HEK293 (cell line): ENCODE data around the gene TEPSIN.

Experiments
- CTCF ChIP-seq: fragments of 450-650 bp; formaldehyde crosslinking; IDR thresholded peaks from 2 replicates; pipeline ENCODE4 v1.5.1; 2016; ENCODE audit warnings: missing biosample characterization, missing genetic modification characterization
- ZNF335 ChIP-seq: fragments of 450-650 bp; formaldehyde crosslinking; conservative IDR thresholded peaks from 2 replicates; pipeline ENCODE4 v1.5.1; 2016; ENCODE audit warnings: missing biosample characterization, missing genetic modification characterization
- ZNF362 ChIP-seq: fragments of 450-650 bp; formaldehyde crosslinking; IDR thresholded peaks from 2 replicates; pipeline ENCODE4 v1.5.1; 2016; ENCODE audit warnings: missing biosample characterization, missing genetic modification characterization
- ZNF658 ChIP-seq: fragments of 450-650 bp; formaldehyde crosslinking; IDR thresholded peaks from 2 replicates; pipeline ENCODE4; 2016; ENCODE audit warnings: missing biosample characterization, missing genetic modification characterization
- ZNF692 ChIP-seq: fragments of 450-650 bp; formaldehyde crosslinking; IDR thresholded peaks from 2 replicates; pipeline ENCODE4 v1.5.1; 2016; ENCODE audit warnings: missing biosample characterization, missing genetic modification characterization

GRCh38 chr17:81191116-81191515, 47.7 kb downstream of the TEPSIN start:
- TF ChIP-seq CTCF (tag by site-specific recombination): no peak
- no peak for TF ChIP-seq ZNF362 (tag by site-specific recombination)
- TF ChIP-seq ZNF335 (tag by site-specific recombination): no peak
- no peak for TF ChIP-seq ZNF658 (tag by site-specific recombination)
- TF ChIP-seq ZNF692 (tag by site-specific recombination): no peak
